Naive thymus-derived CD8-positive, alpha-beta T cell (primary cell): ENCODE results near the gene TMCO6. TPM values are rescaled to one million over a fixed set of nuclear protein-coding genes. Genes with fewer than 3 reads are reported as not detected.
"Not testable (repeated sequence)": the region's sequence is repeated elsewhere in the genome, so short reads cannot be mapped to it uniquely, and the experiment has no call there.

Experiments used
- ATAC-seq, 2 donors: fragments of 150-1000 bp; cut with Tn5 transposase in 1 of 2; sonication (Bioruptor Pico), chemical (Tn5 transposase) in 1 of 2; 1 replicate in 1 of 2; 2 replicates in 1 of 2; pipeline ENCODE4 v1.10.0; 2021; ENCODE audit warnings: mild to moderate bottlenecking in 2 of 2, moderate library complexity in 2 of 2
- POLR2A ChIA-PET: fragments of 350-600 bp; sonication (Branson Sonifier 250); formaldehyde crosslinking; loops from one replicate; lab custom pipeline; 2021; ENCODE audit warnings: antibody characterized with exemption; lab: Charles Lee
- DNase-seq, 10 donors: peaks; one replicate each; pipeline versions ENCODE4 v3.0.0 to v3.0.0-alpha.2; 2020 to 2022
- H3K27ac Mint-ChIP-seq, 10 donors: one replicate each; pipeline ENCODE4 v1.8.0; 2020 to 2022; ENCODE audit warnings: mild to moderate bottlenecking in 10 of 10, mixed read lengths in 10 of 10, moderate library complexity in 4 of 10, inconsistent platforms in 1 of 10
- H3K27me3 Mint-ChIP-seq, 5 donors: one replicate each; pipeline ENCODE4 v1.8.0; 2021 to 2022; ENCODE audit warnings: mixed read lengths in 5 of 5
- H3K36me3 Mint-ChIP-seq, 3 donors: one replicate each; pipeline ENCODE4 v1.8.0; 2020 to 2022; ENCODE audit warnings: mixed read lengths in 3 of 3, mild to moderate bottlenecking in 2 of 3, inconsistent platforms in 1 of 3
- H3K4me1 Mint-ChIP-seq, 4 donors: one replicate each; pipeline ENCODE4 v1.8.0; 2021 to 2022; ENCODE audit warnings: mixed read lengths in 4 of 4
- H3K4me3 Mint-ChIP-seq, 10 donors: one replicate each; pipeline ENCODE4 v1.8.0; 2020 to 2022; ENCODE audit warnings: mild to moderate bottlenecking in 10 of 10, mixed read lengths in 10 of 10, moderate library complexity in 6 of 10, inconsistent platforms in 1 of 10
- H3K9me3 Mint-ChIP-seq, 9 donors: one replicate each; pipeline ENCODE4 v1.8.0; 2020 to 2022; ENCODE audit warnings: mixed read lengths in 9 of 9, mild to moderate bottlenecking in 3 of 9, inconsistent platforms in 1 of 9, moderate library complexity in 1 of 9
- polyA plus RNA-seq, 3 donors: library from polyadenylated mRNA; unstranded; fragments of 300-500 nt; fragmentation: Illumina TruSeq; gene quantifications; one replicate each; pipeline ENCODE4 v1.2.3, GENCODE V29; 2021
- total RNA-seq, 8 experiments: library from RNA in 2 of 8; stranded (reverse) in 2 of 8; gene quantifications; one replicate each; pipeline ENCODE4 v1.2.3 and lab custom pipeline; 2021 to 2026

Gene TMCO6
- total RNA-seq (10 to 100 TPM; 46.3 to 55.8 TPM), polyA plus RNA-seq (10 to 100 TPM; 11.5 to 20.5 (median 13.9) TPM), total RNA-seq (lab: John Stamatoyannopoulos, UW) (17.5 to 29.7 (median 23.4) reads per million in 6 experiments)

DNA sequence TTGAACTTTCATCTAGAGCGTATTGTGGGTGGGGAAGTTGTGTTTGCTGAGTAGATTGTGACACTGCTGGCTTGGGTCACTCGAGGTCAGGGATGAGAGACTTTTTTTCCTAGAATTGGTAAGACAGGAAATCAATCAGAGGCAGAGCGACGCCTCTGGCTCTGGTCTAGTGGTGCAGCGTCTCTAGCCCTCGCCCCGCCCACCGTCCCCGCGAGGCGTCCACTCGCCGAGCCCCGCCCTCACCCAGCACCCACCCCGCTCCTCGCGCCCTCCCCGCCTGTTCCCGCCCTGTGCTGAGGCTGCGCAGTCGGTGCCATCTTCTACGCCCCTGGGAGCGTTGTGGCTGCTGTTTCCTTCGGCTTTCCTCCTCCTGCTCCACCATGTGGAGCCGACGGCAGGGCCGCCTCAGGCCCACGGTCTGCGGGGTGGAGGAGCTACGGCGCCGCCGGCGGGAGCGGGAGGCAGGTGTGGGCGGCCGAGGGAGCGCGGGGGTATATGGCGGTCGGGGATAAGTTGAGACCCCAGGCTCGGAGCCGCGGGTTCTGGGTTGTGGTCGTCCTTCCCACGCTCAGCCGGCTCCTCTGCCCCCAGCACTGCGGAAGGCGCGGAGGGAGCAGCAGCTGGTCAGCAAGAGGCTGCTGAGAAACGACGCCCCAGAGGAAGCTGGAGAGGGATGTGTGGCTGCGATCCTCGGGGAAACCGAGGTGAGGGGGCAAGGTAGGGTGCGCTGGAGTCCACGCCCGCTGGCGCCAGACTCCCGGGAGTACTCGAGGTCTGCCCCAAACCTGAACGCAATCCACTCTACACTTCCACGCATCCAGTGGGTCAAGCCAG is at the start of gene TMCO6:
Gene TMCO6 (plus strand): TSS at position 304 of the 834 bp plus-strand sequence. CDS start 77 bp downstream, at position 381.
- Mint-ChIP-seq H3K4me3 (peak within 1 kb of the TSS; percentile 87 to 96 (median 92)), H3K9me3 (no peaks in the 10 kb centered on the region), H3K27ac (peak within 1 kb of the TSS; percentile 85 to 100 (median 98)), H3K27me3 (no peaks in the 10 kb centered on the region), H3K36me3 (peaks cover 0 to 20% (median 0%) of the 10 kb centered on the region in 3 donors), H3K4me1 (peaks cover 23 to 47% (median 44%) of the 10 kb centered on the region in 4 donors)
- peak; percentile 93 to 97 for ATAC-seq
- POLR2A ChIA-PET: interaction anchor here (0.6 to 2.4 kb wide), 14 partner anchors 8 to 252 kb away, joined by 3 to 16 read pairs (median 5); partner anchors contain the start of genes ANKHD1, APBB3, EIF4EBP3 and HARS1
- DNase-seq: peak; percentile 85 to 98 (median 94)

- Mint-ChIP-seq H3K9me3 (no peaks in the 10 kb centered on the region), H3K36me3 (no peaks in the 10 kb centered on the region), H3K27ac (no peak overlapping the region), H3K27me3 (peaks cover 0 to 5% (median 0%) of the 10 kb centered on the region in 5 donors), H3K4me3 (no peak overlapping the region), H3K4me1 (peaks cover 0 to 1% (median 0%) of the 10 kb centered on the region in 4 donors)
- ATAC-seq (no peak), DNase-seq (no peak)
- POLR2A ChIA-PET: no interaction called here
These were observed 48.4 kb upstream of the TMCO6 start for GRCh38 chr5:140590861-140591260.

- peaks cover 0 to 5% (median 0%) of the 10 kb centered on the region in 5 donors for H3K27me3 Mint-ChIP-seq
- H3K9me3 Mint-ChIP-seq: no peaks in the 10 kb centered on the region
- no peak overlapping the region for H3K27ac Mint-ChIP-seq
- peak overlapping the region in 1 of 10 donors; percentile 7 for H3K4me3 Mint-ChIP-seq
- ATAC-seq: no peak
- POLR2A ChIA-PET: no interaction called here
- DNase-seq: no peak
- no peaks in the 10 kb centered on the region for H3K36me3 Mint-ChIP-seq
- peaks cover 0 to 1% (median 0%) of the 10 kb centered on the region in 4 donors for H3K4me1 Mint-ChIP-seq
These were observed 47.4 kb upstream of the TMCO6 start for GRCh38 chr5:140591747-140592372.

DNA sequence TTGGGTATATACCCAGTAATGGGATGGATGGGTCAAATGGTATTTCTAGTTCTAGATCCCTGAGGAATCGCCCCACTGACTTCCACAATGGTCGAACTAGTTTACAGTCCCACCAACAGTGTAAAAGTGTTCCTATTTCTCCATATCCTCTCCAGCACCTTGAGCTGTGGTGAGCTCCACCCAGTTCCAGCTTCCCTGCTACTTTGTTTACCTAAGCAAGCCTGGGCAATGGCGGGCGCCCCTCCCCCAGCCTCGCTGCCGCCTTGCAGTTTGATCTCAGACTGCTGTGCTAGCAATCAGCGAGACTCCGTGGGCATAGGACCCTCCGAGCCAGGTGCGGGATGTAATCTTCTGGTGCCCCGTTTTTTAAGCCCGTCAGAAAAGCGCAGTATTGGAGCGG is 46.2 kb upstream of the TMCO6 start:
- ATAC-seq, H3K27ac Mint-ChIP-seq, H3K27me3 Mint-ChIP-seq, DNase-seq, H3K4me1 Mint-ChIP-seq, H3K9me3 Mint-ChIP-seq, H3K36me3 Mint-ChIP-seq, POLR2A ChIA-PET: not testable (repeated sequence)
- H3K4me3 Mint-ChIP-seq: peak overlapping the region in 2 of 10 donors; percentile 23 to 28

- H3K27ac Mint-ChIP-seq: no peak overlapping the region
- peaks cover 0 to 6% (median 4%) of the 10 kb centered on the region in 5 donors for H3K27me3 Mint-ChIP-seq
- no peaks in the 10 kb centered on the region for H3K36me3 Mint-ChIP-seq
- DNase-seq (no peak), ATAC-seq (no peak)
- H3K4me3 Mint-ChIP-seq: no peak overlapping the region
- POLR2A ChIA-PET: no interaction called here
- H3K4me1 Mint-ChIP-seq: peaks cover 0 to 1% (median 0%) of the 10 kb centered on the region in 4 donors
- H3K9me3 Mint-ChIP-seq: no peaks in the 10 kb centered on the region
These were observed 45.1 kb upstream of the TMCO6 start for GRCh38 chr5:140594169-140594568.

DNA sequence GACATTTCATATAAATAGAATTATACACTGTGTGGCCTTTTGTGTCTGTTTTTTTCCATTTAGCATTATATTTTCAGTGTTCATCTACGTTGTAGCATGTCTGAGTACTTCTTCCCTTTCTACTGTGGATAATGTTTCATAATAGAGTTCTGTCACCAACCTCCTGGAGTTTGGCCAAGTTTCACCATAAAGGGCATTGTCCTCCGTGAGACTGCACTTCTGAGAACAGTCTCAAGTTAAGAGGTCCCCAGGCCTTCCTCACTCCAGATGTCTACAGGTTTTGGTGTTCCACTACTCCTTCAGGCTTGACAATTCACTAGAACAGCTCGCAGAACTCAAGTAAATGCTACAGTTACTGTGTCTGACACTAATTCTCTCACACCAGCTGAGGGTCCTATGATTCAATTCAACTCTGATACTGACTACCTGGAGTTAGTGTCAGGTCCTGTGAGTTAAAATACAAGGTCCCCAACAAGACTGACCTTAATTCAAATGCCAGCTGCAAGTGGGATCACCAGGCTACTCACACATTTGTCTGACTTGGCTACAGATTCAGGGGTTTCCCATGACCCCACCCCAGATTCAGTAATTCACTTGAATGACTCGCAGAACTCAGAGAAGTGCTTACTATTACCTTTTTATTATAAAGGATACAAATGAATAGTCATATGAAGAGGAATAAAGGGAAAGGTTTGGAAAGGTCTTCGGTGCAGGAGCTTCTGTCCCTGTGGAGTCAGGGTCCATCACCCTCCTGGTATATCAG is 43.5 kb upstream of the TMCO6 start:
- peaks cover 0 to 1% (median 0%) of the 10 kb centered on the region in 4 donors for H3K4me1 Mint-ChIP-seq
- no peak for DNase-seq
- POLR2A ChIA-PET: no interaction called here
- no peak overlapping the region for H3K4me3 Mint-ChIP-seq
- H3K36me3 Mint-ChIP-seq: no peaks in the 10 kb centered on the region
- no peaks in the 10 kb centered on the region for H3K9me3 Mint-ChIP-seq
- no peak overlapping the region for H3K27ac Mint-ChIP-seq
- no peak for ATAC-seq
- H3K27me3 Mint-ChIP-seq: peaks cover 0 to 6% (median 4%) of the 10 kb centered on the region in 5 donors

GRCh38 chr5:140596321-140596741 is 42.9 kb upstream of the TMCO6 start:
- H3K27ac Mint-ChIP-seq: no peak overlapping the region
- peaks cover 0 to 1% (median 0%) of the 10 kb centered on the region in 4 donors for H3K4me1 Mint-ChIP-seq
- H3K4me3 Mint-ChIP-seq: no peak overlapping the region
- H3K36me3 Mint-ChIP-seq: no peaks in the 10 kb centered on the region
- DNase-seq (no peak), ATAC-seq (no peak)
- no peaks in the 10 kb centered on the region for H3K9me3 Mint-ChIP-seq
- POLR2A ChIA-PET: no interaction called here
- H3K27me3 Mint-ChIP-seq: peaks cover 0 to 6% (median 4%) of the 10 kb centered on the region in 5 donors

- Mint-ChIP-seq H3K4me1 (peaks cover 0 to 5% (median 0%) of the 10 kb centered on the region in 4 donors), H3K4me3 (no peak overlapping the region)
- POLR2A ChIA-PET: no interaction called here
These were observed 40.4 kb upstream of the TMCO6 start for GRCh38 chr5:140598836-140599235.

DNA sequence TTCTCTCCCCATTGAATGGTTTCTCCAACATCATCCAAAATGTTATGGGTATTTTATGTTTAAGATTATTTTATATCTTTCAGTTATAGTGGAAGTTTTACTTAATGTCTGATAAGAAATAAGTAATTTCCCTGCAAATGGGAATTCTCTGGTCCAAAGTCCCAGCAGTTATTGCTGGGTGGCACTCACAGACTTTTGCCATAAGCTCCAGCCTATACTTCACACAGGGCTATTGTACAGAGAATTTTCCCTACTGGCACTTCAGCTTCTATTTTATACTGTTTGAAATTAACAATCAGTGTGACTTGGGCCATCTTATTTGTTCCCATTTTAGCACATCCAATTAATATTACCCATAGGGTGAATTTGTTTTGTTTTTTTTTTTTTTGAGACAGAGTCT is 39.2 kb upstream of the TMCO6 start:
- Mint-ChIP-seq H3K9me3 (no peaks in the 10 kb centered on the region), H3K36me3 (no peaks in the 10 kb centered on the region), H3K4me1 (peaks cover 0 to 5% (median 0%) of the 10 kb centered on the region in 4 donors), H3K4me3 (no peak overlapping the region), H3K27ac (no peak overlapping the region), H3K27me3 (peaks cover 0 to 6% (median 4%) of the 10 kb centered on the region in 5 donors)
- DNase-seq (no peak), ATAC-seq (no peak)
- POLR2A ChIA-PET: interaction anchor here (0.7 kb wide), 1 partner anchor 1221 kb away, joined by 4 read pairs; no protein-coding TSS in a partner anchor

More at GRCh38 chr5:140598836-140599235, 40.4 kb upstream of the TMCO6 start:
- Mint-ChIP-seq H3K36me3 (no peaks in the 10 kb centered on the region), H3K27me3 (peaks cover 0 to 6% (median 4%) of the 10 kb centered on the region in 5 donors), H3K27ac (no peak overlapping the region), H3K9me3 (no peaks in the 10 kb centered on the region)
- ATAC-seq: no peak
- DNase-seq: no peak

DNA sequence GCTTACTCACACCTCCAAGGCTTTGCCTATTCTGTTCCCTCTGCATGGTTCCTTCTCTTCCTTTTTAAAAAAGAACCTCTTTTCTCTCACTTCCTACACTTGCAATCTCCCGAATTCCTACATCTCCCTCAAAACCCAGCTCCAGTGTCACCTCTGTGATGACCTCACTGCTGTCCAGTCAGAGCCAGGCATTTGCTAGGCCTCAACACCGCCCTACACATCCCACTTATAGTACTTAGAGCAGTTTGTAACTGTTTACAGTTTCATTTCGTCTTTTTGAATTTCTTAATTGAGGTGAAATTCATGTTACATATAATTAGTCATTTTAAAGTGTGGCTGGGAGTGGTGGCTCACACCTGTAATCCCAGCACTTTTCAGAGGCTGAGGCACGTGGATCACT is 37.1 kb upstream of the TMCO6 start:
- no peak for DNase-seq
- POLR2A ChIA-PET: no interaction called here
- Mint-ChIP-seq H3K27ac (peak overlapping the region in 2 of 10 donors; percentile 24 to 46), H3K4me3 (no peak overlapping the region), H3K27me3 (peaks cover 0 to 4% (median 1%) of the 10 kb centered on the region in 5 donors), H3K36me3 (no peaks in the 10 kb centered on the region), H3K4me1 (peaks cover 0 to 4% (median 0%) of the 10 kb centered on the region in 4 donors), H3K9me3 (no peaks in the 10 kb centered on the region)
- ATAC-seq: no peak

GRCh38 chr5:140603446-140603698 is 35.9 kb upstream of the TMCO6 start:
- not testable (repeated sequence) for H3K36me3 Mint-ChIP-seq, H3K4me1 Mint-ChIP-seq, DNase-seq, H3K9me3 Mint-ChIP-seq, H3K27ac Mint-ChIP-seq, H3K4me3 Mint-ChIP-seq, H3K27me3 Mint-ChIP-seq, ATAC-seq
- POLR2A ChIA-PET: interaction anchor here (0.7 kb wide), 1 partner anchor 28 kb away, joined by 4 read pairs; no protein-coding TSS in a partner anchor

- Mint-ChIP-seq H3K27ac (no peak overlapping the region), H3K27me3 (peaks cover 0 to 4% (median 0%) of the 10 kb centered on the region in 5 donors), H3K9me3 (no peaks in the 10 kb centered on the region), H3K36me3 (no peaks in the 10 kb centered on the region), H3K4me1 (peaks cover 0 to 5% (median 0%) of the 10 kb centered on the region in 4 donors), H3K4me3 (no peak overlapping the region)
- no peak for DNase-seq
- POLR2A ChIA-PET: interaction anchor here (0.7 kb wide), 1 partner anchor 28 kb away, joined by 4 read pairs; no protein-coding TSS in a partner anchor
- no peak for ATAC-seq
These were observed 35.5 kb upstream of the TMCO6 start for GRCh38 chr5:140603734-140604133.
